ENCODE measurements around the gene DIPK1B. TPM values are rescaled to one million over a fixed set of nuclear protein-coding genes. Genes with fewer than 3 reads are reported as not detected.
A peak's percentile ranks its signal among the peaks of the same experiment; 100 is the strongest.

The DIPK1B gene
- total RNA-seq, 1 experiment from 2014 or later: 45.4 TPM

DNA sequence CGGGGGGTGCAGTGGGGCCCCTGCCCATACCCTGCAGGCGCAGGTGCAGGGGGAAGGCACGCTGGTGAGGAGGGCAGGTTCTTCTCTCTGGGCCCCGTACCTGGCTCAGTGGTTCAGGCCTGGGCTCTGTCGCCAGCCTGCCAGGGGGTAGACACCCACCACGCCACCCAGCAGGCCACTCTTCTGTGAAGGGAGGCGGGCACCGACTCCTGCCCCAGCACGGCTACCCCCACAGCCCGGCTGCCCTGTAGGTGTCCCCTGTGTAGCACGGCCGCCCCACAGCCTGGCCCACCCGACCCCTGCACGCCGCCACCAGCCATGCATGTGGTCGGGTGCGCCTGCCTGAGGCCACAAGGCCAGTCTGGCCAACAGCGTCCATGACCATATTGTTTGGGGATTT lies 34.2 kb downstream of the DIPK1B start:
- H3K4me3 Mint-ChIP-seq: no peak overlapping the region
- H3K9me3 Mint-ChIP-seq: peaks cover 7% of the 10 kb centered on the region
- H3K36me3 Mint-ChIP-seq: 0 out of 2 replicates have a peak, but pooled peaks cover 1% of the 10 kb centered on the region
- ATAC-seq (no peak), DNase-seq (ENCODE audit: low spot score) (no peak)
- H3K27ac Mint-ChIP-seq: no peak overlapping the region
- POLR2A ChIA-PET: no interaction called here
- H3K4me1 Mint-ChIP-seq: no peaks in the 10 kb centered on the region; the same call in none of the 2 replicates
- 0 out of 2 replicates have a peak, but pooled peaks cover 3% of the 10 kb centered on the region for H3K27me3 Mint-ChIP-seq (ENCODE audit: low read depth)
- CTCF ChIA-PET: interaction anchor here (1.2 kb wide), 1 partner anchor 12 kb away, joined by 3 read pairs; the partner anchor contains the start of gene LCN8
- TF ChIP-seq, protein P1, sequence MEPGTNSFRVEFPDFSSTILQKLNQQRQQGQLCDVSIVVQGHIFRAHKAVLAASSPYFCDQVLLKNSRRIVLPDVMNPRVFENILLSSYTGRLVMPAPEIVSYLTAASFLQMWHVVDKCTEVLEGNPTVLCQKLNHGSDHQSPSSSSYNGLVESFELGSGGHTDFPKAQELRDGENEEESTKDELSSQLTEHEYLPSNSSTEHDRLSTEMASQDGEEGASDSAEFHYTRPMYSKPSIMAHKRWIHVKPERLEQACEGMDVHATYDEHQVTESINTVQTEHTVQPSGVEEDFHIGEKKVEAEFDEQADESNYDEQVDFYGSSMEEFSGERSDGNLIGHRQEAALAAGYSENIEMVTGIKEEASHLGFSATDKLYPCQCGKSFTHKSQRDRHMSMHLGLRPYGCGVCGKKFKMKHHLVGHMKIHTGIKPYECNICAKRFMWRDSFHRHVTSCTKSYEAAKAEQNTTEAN (CRISPR knock-in tag; IDR thresholded peaks at IDR 0.05): no peak
- no peak for TF ChIP-seq ZNF121 (CRISPR knock-in tag; IDR thresholded peaks at IDR 0.05)
- TF ChIP-seq IRF2 (CRISPR knock-in tag; IDR thresholded peaks at IDR 0.05; ENCODE audit: borderline replicate concordance, low read depth): no peak
- no peak for TF ChIP-seq JAZF1 (CRISPR knock-in tag; IDR thresholded peaks at IDR 0.05)
- TF ChIP-seq, protein P2, sequence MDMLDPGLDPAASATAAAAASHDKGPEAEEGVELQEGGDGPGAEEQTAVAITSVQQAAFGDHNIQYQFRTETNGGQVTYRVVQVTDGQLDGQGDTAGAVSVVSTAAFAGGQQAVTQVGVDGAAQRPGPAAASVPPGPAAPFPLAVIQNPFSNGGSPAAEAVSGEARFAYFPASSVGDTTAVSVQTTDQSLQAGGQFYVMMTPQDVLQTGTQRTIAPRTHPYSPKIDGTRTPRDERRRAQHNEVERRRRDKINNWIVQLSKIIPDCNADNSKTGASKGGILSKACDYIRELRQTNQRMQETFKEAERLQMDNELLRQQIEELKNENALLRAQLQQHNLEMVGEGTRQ (CRISPR knock-in tag; IDR thresholded peaks at IDR 0.05): no peak
- TF ChIP-seq KAT7 (CRISPR knock-in tag; IDR thresholded peaks at IDR 0.05; ENCODE audit: borderline replicate concordance): no peak
- TF ChIP-seq, protein P3, sequence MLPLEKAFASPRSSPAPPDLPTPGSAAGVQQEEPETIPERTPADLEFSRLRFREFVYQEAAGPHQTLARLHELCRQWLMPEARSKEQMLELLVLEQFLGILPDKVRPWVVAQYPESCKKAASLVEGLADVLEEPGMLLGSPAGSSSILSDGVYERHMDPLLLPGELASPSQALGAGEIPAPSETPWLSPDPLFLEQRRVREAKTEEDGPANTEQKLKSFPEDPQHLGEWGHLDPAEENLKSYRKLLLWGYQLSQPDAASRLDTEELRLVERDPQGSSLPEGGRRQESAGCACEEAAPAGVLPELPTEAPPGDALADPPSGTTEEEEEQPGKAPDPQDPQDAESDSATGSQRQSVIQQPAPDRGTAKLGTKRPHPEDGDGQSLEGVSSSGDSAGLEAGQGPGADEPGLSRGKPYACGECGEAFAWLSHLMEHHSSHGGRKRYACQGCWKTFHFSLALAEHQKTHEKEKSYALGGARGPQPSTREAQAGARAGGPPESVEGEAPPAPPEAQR (CRISPR knock-in tag; IDR thresholded peaks at IDR 0.05): no peak
- no peak for TF ChIP-seq ZNF416 (CRISPR knock-in tag; IDR thresholded peaks at IDR 0.05)

DNA sequence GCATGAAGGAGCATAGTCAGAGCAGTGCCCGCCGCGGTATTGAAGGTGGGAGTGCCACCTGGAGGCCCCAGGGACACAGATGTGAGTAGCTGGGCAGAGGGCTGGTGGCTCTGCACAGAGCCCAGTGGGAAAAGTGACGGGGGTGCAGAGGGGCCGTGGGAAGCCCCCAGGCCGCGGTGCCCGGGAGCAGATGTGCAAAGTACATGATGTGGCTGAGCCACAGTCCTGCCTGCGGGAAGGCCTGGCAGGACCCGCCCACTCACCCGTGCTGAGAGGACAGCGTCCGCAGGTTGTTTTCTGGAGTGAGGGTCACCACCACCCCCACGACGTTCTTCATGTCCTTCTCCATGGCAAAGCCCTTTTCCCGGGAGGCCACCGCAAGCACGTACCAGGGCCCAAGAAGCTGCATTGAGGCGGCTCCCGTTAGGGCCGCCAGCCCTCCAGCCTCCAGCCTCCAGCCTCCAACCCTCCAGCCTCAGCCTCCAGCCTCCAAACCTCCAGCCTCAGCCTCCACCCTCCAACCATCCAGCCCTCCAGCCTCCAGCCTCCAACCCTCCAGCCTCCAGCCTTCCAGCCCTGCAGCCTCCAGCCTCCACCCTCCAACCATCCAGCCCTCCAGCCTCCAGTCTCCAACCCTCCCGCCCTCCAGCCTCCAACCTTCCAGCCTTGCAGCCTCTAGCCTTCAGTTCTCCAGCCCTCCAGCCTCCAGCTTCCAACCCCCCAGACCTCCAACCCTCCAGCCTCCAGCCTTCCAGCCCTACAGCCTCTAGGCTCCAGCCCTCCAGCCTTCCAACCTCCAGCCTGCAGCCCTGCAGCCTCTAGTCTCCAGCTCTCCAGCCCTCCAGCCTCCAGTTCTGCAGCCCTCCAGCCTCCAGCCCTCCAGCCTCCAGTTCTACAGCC lies 35.0 kb downstream of the DIPK1B start:
- no peak overlapping the region for H3K27ac Mint-ChIP-seq
- POLR2A ChIA-PET: no interaction called here
- H3K4me1 Mint-ChIP-seq: no peaks in the 10 kb centered on the region; the same call in 1 of the 2 replicates
- peaks cover 14% of the 10 kb centered on the region for H3K9me3 Mint-ChIP-seq
- 0 out of 2 replicates have a peak, but pooled peaks cover 3% of the 10 kb centered on the region for H3K27me3 Mint-ChIP-seq (ENCODE audit: low read depth)
- no peak for ATAC-seq
- no peak overlapping the region for H3K4me3 Mint-ChIP-seq
- TF ChIP-seq GTF2I (CRISPR knock-in tag; conservative IDR thresholded peaks at IDR 0.05) (peak; percentile 60; the same call in 1 of the 2 replicates), EMX1 (CRISPR knock-in tag; IDR thresholded peaks at IDR 0.05) (no peak)
- no peak for DNase-seq (ENCODE audit: low spot score)
- CTCF ChIA-PET: interaction anchor here (1.2 kb wide), 1 partner anchor 11 kb away, joined by 4 read pairs; the partner anchor contains the start of gene LCN8
- peaks cover 6% of the 10 kb centered on the region; the same call in 1 of the 2 replicates for H3K36me3 Mint-ChIP-seq

DNA sequence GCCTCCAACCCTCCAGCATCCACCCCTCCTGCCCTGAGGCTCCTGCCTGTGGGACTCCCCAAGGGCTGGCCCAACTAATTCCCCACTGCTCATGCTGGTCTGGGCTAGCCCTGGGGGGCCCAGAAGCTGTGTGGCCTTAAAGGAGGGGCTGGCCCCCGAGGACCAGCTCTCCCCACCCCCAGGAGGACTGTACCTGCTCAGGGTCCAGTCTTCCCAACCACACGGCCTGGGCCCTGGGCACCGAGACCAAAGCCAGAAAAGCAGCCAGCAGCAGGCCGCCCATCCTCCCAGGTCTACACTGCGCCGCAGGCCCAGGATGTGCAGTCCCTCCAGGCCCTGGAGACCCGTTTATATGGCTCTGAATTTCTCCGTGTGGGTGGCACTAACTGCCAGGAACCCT lies 35.8 kb downstream of the DIPK1B start, which contains the start of gene LCN6:
Gene LCN6 (minus strand): TSS at position 325 of the 400 bp plus-strand sequence. CDS start 42 bp downstream, at position 283.
- ATAC-seq: no peak
- ChIA-PET POLR2A (no interaction called here), CTCF (interaction anchor here (1.2 kb wide), 1 partner anchor 10 kb away, joined by 4 read pairs; the partner anchor contains the start of gene LCN8)
- H3K4me3 Mint-ChIP-seq: no peak within 1 kb of the TSS
- H3K27me3 Mint-ChIP-seq (ENCODE audit: low read depth): 0 out of 2 replicates have a peak, but pooled peaks cover 3% of the 10 kb centered on the region
- H3K4me1 Mint-ChIP-seq: no peaks in the 10 kb centered on the region
- peaks cover 8% of the 10 kb centered on the region; the same call in 1 of the 2 replicates for H3K36me3 Mint-ChIP-seq
- H3K9me3 Mint-ChIP-seq: peaks cover 20% of the 10 kb centered on the region
- H3K27ac Mint-ChIP-seq: no peak within 1 kb of the TSS; the same call in 1 of the 2 replicates
- no peak for DNase-seq (ENCODE audit: low spot score)
- TF ChIP-seq CBFB (CRISPR knock-in tag; IDR thresholded peaks at IDR 0.05; ENCODE audit: low read depth) (no peak), ZNF317 (CRISPR knock-in tag; IDR thresholded peaks at IDR 0.05; ENCODE audit: borderline replicate concordance, low read depth) (no peak), NR1H2 (CRISPR knock-in tag; IDR thresholded peaks at IDR 0.05) (no peak), KAT7 (CRISPR knock-in tag; IDR thresholded peaks at IDR 0.05; ENCODE audit: borderline replicate concordance) (no peak)
- TF ChIP-seq, protein P4, sequence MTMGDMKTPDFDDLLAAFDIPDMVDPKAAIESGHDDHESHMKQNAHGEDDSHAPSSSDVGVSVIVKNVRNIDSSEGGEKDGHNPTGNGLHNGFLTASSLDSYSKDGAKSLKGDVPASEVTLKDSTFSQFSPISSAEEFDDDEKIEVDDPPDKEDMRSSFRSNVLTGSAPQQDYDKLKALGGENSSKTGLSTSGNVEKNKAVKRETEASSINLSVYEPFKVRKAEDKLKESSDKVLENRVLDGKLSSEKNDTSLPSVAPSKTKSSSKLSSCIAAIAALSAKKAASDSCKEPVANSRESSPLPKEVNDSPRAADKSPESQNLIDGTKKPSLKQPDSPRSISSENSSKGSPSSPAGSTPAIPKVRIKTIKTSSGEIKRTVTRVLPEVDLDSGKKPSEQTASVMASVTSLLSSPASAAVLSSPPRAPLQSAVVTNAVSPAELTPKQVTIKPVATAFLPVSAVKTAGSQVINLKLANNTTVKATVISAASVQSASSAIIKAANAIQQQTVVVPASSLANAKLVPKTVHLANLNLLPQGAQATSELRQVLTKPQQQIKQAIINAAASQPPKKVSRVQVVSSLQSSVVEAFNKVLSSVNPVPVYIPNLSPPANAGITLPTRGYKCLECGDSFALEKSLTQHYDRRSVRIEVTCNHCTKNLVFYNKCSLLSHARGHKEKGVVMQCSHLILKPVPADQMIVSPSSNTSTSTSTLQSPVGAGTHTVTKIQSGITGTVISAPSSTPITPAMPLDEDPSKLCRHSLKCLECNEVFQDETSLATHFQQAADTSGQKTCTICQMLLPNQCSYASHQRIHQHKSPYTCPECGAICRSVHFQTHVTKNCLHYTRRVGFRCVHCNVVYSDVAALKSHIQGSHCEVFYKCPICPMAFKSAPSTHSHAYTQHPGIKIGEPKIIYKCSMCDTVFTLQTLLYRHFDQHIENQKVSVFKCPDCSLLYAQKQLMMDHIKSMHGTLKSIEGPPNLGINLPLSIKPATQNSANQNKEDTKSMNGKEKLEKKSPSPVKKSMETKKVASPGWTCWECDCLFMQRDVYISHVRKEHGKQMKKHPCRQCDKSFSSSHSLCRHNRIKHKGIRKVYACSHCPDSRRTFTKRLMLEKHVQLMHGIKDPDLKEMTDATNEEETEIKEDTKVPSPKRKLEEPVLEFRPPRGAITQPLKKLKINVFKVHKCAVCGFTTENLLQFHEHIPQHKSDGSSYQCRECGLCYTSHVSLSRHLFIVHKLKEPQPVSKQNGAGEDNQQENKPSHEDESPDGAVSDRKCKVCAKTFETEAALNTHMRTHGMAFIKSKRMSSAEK (CRISPR knock-in tag; IDR thresholded peaks at IDR 0.05; ENCODE audit: borderline replicate concordance): no peak
- TF ChIP-seq, protein P5, sequence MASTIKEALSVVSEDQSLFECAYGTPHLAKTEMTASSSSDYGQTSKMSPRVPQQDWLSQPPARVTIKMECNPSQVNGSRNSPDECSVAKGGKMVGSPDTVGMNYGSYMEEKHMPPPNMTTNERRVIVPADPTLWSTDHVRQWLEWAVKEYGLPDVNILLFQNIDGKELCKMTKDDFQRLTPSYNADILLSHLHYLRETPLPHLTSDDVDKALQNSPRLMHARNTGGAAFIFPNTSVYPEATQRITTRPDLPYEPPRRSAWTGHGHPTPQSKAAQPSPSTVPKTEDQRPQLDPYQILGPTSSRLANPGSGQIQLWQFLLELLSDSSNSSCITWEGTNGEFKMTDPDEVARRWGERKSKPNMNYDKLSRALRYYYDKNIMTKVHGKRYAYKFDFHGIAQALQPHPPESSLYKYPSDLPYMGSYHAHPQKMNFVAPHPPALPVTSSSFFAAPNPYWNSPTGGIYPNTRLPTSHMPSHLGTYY (CRISPR knock-in tag; IDR thresholded peaks at IDR 0.05): no peak
- TF ChIP-seq, protein P6, sequence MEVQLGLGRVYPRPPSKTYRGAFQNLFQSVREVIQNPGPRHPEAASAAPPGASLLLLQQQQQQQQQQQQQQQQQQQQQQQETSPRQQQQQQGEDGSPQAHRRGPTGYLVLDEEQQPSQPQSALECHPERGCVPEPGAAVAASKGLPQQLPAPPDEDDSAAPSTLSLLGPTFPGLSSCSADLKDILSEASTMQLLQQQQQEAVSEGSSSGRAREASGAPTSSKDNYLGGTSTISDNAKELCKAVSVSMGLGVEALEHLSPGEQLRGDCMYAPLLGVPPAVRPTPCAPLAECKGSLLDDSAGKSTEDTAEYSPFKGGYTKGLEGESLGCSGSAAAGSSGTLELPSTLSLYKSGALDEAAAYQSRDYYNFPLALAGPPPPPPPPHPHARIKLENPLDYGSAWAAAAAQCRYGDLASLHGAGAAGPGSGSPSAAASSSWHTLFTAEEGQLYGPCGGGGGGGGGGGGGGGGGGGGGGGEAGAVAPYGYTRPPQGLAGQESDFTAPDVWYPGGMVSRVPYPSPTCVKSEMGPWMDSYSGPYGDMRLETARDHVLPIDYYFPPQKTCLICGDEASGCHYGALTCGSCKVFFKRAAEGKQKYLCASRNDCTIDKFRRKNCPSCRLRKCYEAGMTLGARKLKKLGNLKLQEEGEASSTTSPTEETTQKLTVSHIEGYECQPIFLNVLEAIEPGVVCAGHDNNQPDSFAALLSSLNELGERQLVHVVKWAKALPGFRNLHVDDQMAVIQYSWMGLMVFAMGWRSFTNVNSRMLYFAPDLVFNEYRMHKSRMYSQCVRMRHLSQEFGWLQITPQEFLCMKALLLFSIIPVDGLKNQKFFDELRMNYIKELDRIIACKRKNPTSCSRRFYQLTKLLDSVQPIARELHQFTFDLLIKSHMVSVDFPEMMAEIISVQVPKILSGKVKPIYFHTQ (CRISPR knock-in tag; IDR thresholded peaks at IDR 0.05): no peak
